Type B pancreatic cell (in vitro differentiated cells): ENCODE results near the gene FAM177B. TPM values are rescaled to one million over a fixed set of nuclear protein-coding genes. Genes with fewer than 3 reads are reported as not detected.

ENCODE experiments used
- DNase-seq: peaks from one replicate; pipeline ENCODE4 v3.0.0; 2021; ENCODE audit warnings: mixed read lengths; ENCODE audit not compliant: unreplicated experiment; ENCODE audit errors: extremely low spot score
- H3K27ac Mint-ChIP-seq: 2 replicates; pipeline ENCODE4 v1.8.0; 2021; ENCODE audit warnings: mild to moderate bottlenecking, mixed read lengths
- H3K27me3 Mint-ChIP-seq: 2 replicates; pipeline ENCODE4 v1.8.0; 2021; ENCODE audit warnings: mixed read lengths
- H3K36me3 Mint-ChIP-seq: 2 replicates; pipeline ENCODE4 v1.8.0; 2021; ENCODE audit warnings: mixed read lengths
- H3K4me1 Mint-ChIP-seq: one replicate; pipeline ENCODE4 v1.8.0; 2021; ENCODE audit warnings: mixed read lengths; ENCODE audit not compliant: unreplicated experiment
- H3K4me3 Mint-ChIP-seq: 2 replicates; pipeline ENCODE4 v1.8.0; 2021; ENCODE audit warnings: mild to moderate bottlenecking, mixed read lengths
- H3K9me3 Mint-ChIP-seq: 2 replicates; pipeline ENCODE4 v1.8.0; 2021; ENCODE audit warnings: mixed read lengths
- CTCF ChIP-seq: fragments of 200-600 bp; sonication (generic); conservative IDR thresholded peaks from 2 replicates; pipeline ENCODE4 v1.5.0; 2021; ENCODE audit warnings: antibody characterized with exemption, mild to moderate bottlenecking
- total RNA-seq: library from RNA; stranded (reverse); gene quantifications from 2 replicates; pipeline ENCODE4 v1.2.1, GENCODE V29; 2021; ENCODE audit warnings: low replicate concordance

The FAM177B gene
- total RNA-seq, 1 donor from 2014 or later = 0.34 TPM

GRCh38 chr1:222702210-222702609, 34.8 kb upstream of the FAM177B start:
- H3K27me3 Mint-ChIP-seq = no peaks in the 10 kb centered on the region
- no peak for DNase-seq
- no peaks in the 10 kb centered on the region for H3K4me1 Mint-ChIP-seq
- peaks cover 45% of the 10 kb centered on the region for H3K36me3 Mint-ChIP-seq
- peaks cover 11% of the 10 kb centered on the region for H3K9me3 Mint-ChIP-seq
- no peak for TF ChIP-seq CTCF
- H3K4me3 Mint-ChIP-seq = no peak overlapping the region
- no peak overlapping the region for H3K27ac Mint-ChIP-seq

GRCh38 chr1:222704260-222704659, 32.7 kb upstream of the FAM177B start:
- Mint-ChIP-seq H3K4me1 (no peaks in the 10 kb centered on the region), H3K36me3 (peaks cover 46% of the 10 kb centered on the region), H3K4me3 (no peak overlapping the region), H3K27me3 (no peaks in the 10 kb centered on the region), H3K9me3 (peaks cover 11% of the 10 kb centered on the region), H3K27ac (no peak overlapping the region)
- no peak for TF ChIP-seq CTCF
- DNase-seq = no peak

DNA sequence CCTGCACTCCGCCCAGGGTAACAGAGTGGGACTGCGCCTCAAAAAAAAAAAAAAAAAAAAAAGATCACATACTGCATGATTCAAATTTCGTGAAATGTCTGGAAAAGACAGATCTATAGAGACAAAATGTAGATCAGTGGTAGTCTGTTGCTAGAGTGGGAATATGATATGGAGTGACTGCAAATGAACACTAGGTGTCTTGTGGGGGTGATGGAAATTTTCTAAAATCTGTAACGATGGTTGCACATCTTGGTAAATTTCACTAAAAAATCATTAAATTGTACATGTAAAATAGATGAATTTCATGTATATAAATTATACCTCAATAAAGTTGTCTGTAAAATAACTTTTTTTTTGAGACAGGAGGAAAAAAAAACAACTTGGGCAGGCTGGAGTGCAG, 30.2 kb upstream of the FAM177B start:
- Mint-ChIP-seq H3K4me3 (no peak overlapping the region), H3K4me1 (peaks cover 10% of the 10 kb centered on the region), H3K36me3 (peaks cover 37% of the 10 kb centered on the region), H3K9me3 (peaks cover 11% of the 10 kb centered on the region), H3K27ac (no peak overlapping the region), H3K27me3 (no peaks in the 10 kb centered on the region)
- DNase-seq = no peak
- peak; percentile 55 for TF ChIP-seq CTCF

DNA sequence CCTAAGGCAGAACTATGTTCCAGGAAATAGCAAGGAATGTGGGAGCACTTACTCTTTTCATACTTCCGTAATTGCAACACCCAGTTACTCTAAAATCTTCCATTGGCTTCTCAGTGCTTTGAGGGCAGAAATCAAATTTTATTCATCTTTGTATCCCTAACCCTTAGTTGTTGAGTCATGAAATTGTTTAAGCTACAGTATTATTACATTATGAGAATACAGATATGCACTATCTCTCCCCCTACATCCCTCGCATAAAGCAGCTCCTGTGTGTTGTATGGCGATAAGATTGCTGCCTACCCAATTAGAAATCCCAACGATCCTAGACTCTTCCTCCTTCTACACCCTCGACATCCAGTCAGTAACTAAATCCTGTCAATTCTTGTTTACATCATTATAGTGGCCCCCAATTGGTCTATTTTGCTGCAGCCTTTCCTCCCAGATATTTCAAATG, 27.3 kb upstream of the FAM177B start:
- Mint-ChIP-seq H3K9me3 (peaks cover 5% of the 10 kb centered on the region), H3K27me3 (no peaks in the 10 kb centered on the region), H3K36me3 (peaks cover 15% of the 10 kb centered on the region), H3K27ac (no peak overlapping the region), H3K4me3 (peak overlapping the region; percentile 98), H3K4me1 (peaks cover 18% of the 10 kb centered on the region)
- DNase-seq = no peak
- no peak for TF ChIP-seq CTCF

DNA sequence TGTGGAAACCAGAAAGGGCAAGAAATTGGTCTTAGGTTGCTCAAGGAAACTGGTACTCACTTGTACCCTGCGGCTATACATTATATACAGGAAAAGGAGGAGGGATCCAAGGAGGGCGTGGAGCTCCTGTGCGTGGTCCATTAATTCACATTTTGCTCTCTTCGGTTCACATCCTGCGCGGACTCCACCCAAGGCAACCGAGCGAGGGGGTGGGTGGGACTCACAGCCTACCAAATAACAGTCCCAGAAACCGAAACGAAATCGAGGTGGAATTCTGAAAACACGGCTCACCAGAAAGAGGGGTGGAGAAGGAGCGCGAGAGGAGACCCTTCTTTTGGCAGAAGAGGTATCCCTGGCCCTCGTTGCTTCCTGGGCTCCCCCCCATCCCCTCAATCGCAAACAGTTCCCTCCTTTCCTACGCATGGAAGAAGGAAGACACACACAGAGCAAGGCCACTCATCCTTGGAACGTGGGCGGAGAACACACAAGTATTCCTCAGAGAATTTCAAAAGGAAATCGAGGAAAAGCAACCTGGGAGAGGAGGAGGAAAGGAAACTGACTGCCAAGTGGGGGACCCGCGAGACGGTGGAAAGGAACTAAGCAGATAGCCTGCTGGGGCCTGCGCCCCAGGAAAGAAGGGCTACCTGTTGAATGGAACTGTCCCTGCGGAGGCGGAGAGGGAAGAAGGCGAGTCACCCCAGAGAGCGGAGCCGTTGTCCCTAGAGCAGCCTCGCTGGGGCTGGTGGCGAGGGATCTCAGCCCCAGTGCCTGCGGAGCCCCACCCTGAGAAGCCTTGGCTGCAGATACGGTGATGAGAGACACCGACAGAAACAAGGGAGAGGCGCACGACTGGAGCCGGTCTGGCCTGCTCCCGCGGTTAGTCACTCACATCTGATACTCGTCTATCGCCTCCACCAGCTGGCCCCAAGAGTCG, 25.4 kb upstream of the FAM177B start:
- Mint-ChIP-seq H3K4me3 (peak overlapping the region; percentile 98), H3K27ac (peak overlapping the region; percentile 99), H3K27me3 (no peaks in the 10 kb centered on the region), H3K4me1 (peaks cover 18% of the 10 kb centered on the region), H3K9me3 (no peaks in the 10 kb centered on the region), H3K36me3 (peaks cover 9% of the 10 kb centered on the region)
- peak; percentile 72 for DNase-seq
- TF ChIP-seq CTCF = no peak
